OCI-LY1 (cell line): ENCODE data around the gene LUC7L2.
"Not testable (repeated sequence)": the region's sequence is repeated elsewhere in the genome, so short reads cannot be mapped to it uniquely, and the experiment has no call there.

Source experiments
- H2AFZ ChIP-seq: fragments of 200-600 bp; sonication (generic), shearing (Covaris generic); 2 replicates; pipeline ENCODE4 v1.6.0; 2014; ENCODE audit warnings: antibody characterized with exemption, mild to moderate bottlenecking, low read length
- H3F3A ChIP-seq: fragments of 200-600 bp; sonication (generic), shearing (Covaris generic); 2 replicates; pipeline ENCODE4 v1.6.0; 2014; ENCODE audit warnings: mild to moderate bottlenecking, antibody characterized with exemption, low read length, moderate library complexity; ENCODE audit not compliant: insufficient read depth
- H3K27ac ChIP-seq: fragments of 200-600 bp; sonication (generic); 2 replicates; pipeline ENCODE4 v1.5.1; 2014; ENCODE audit warnings: low read length, mixed run types, mild to moderate bottlenecking, low read depth; ENCODE audit not compliant: poor library complexity, severe bottlenecking
- H3K27me3 ChIP-seq: fragments of 200-600 bp; sonication (generic); 2 replicates; pipeline ENCODE4 v1.6.0; 2014; ENCODE audit warnings: antibody characterized with exemption, mild to moderate bottlenecking, low read length, moderate library complexity; ENCODE audit not compliant: insufficient read depth
- H3K36me3 ChIP-seq: fragments of 200-600 bp; sonication (generic); 2 replicates; pipeline ENCODE4 v1.6.1; 2014; ENCODE audit warnings: mild to moderate bottlenecking, antibody characterized with exemption, low read length, moderate library complexity, mixed read lengths; ENCODE audit not compliant: insufficient read depth
- H3K4me1 ChIP-seq: fragments of 200-600 bp; sonication (generic); 2 replicates; pipeline ENCODE4 v1.5.1; 2014; ENCODE audit warnings: mild to moderate bottlenecking, low read length, moderate library complexity; ENCODE audit not compliant: insufficient read depth, severe bottlenecking
- H3K4me2 ChIP-seq: fragments of 200-600 bp; sonication (generic), shearing (Covaris generic); 2 replicates; pipeline ENCODE4 v1.6.1; 2014; ENCODE audit warnings: low read length
- H3K4me3 ChIP-seq: fragments of 200-600 bp; sonication (generic); 2 replicates; pipeline ENCODE4 v1.5.1; 2014; ENCODE audit warnings: low read length, low read depth, mild to moderate bottlenecking, mixed read lengths; ENCODE audit not compliant: poor library complexity, severe bottlenecking
- H3K79me2 ChIP-seq: fragments of 200-600 bp; shearing (Covaris generic); 2 replicates; pipeline ENCODE4 v1.6.1; 2016; ENCODE audit warnings: mixed run types, low read length, mixed read lengths; ENCODE audit not compliant: insufficient read depth
- H3K9ac ChIP-seq: fragments of 200-600 bp; sonication (generic), shearing (Covaris generic); 2 replicates; pipeline ENCODE4 v1.6.1; 2014; ENCODE audit warnings: mild to moderate bottlenecking, low read length, mixed read lengths
- H3K9me2 ChIP-seq: fragments of 200-600 bp; sonication (generic), shearing (Covaris generic); 2 replicates; pipeline ENCODE4 v1.6.1; 2014; ENCODE audit warnings: low read depth, mild to moderate bottlenecking, low read length, mixed read lengths
- H3K9me3 ChIP-seq: fragments of 200-600 bp; shearing (Covaris generic); 2 replicates; pipeline ENCODE4 v1.6.1; 2014; ENCODE audit warnings: low read length, mixed read lengths
- H4K20me1 ChIP-seq: fragments of 200-600 bp; sonication (generic), shearing (Covaris generic); 2 replicates; pipeline ENCODE4 v1.6.0; 2016; ENCODE audit warnings: mild to moderate bottlenecking, low read length; ENCODE audit not compliant: insufficient read depth
- CTCF ChIP-seq: fragments of 200-600 bp; sonication (generic), shearing (Covaris generic); IDR thresholded peaks from 2 replicates; pipeline ENCODE4 v1.5.1; 2017; ENCODE audit warnings: mild to moderate bottlenecking, antibody characterized with exemption, low read length, moderate library complexity, mixed read lengths
- EZH2 ChIP-seq: fragments of 200-600 bp; sonication (generic), shearing (Covaris generic); IDR thresholded peaks from 2 replicates; pipeline ENCODE4 v1.8.0; 2017; ENCODE audit warnings: borderline replicate concordance, mixed run types, mild to moderate bottlenecking, antibody characterized with exemption, low read length, moderate library complexity, mixed read lengths

Gene LUC7L2

GRCh38 chr7:139332697-139333359 is 26.9 kb upstream of the LUC7L2 start:
- Histone ChIP-seq H2AFZ (no peak overlapping the region), H3K4me2 (no peak overlapping the region), H3K4me3 (no peak overlapping the region), H3K36me3 (no peaks in the 10 kb centered on the region), H3K27me3 (no peaks in the 10 kb centered on the region; the same call in 1 of the 2 replicates), H3K9ac (no peak overlapping the region), H3K79me2 (no peaks in the 10 kb centered on the region), H3K9me2 (no peaks in the 10 kb centered on the region), H3K9me3 (no peaks in the 10 kb centered on the region), H3F3A (no peaks in the 10 kb centered on the region), H4K20me1 (no peaks in the 10 kb centered on the region), H3K4me1 (no peaks in the 10 kb centered on the region), H3K27ac (no peak overlapping the region)
- no peak for TF ChIP-seq CTCF
- no peak for TF ChIP-seq EZH2

DNA sequence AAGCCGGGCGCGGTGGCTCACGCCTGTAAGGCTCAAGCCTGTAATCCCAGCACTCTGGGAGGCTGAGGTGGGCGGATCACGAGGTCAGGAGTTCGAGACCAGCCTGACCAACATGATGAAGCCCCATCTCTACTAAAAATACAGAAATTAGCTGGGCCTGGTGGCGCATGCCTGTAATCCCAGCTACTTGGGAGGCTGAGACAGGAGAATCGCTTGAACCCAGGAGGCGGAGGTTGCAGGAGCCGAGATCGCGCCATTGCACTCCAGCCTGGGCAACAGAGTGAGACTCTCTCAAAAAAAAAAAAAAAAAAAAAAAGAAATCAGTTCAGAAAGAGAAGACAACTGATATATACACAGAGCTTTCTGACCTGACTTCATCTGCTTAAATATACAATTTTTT is 26.3 kb upstream of the LUC7L2 start:
- not testable (repeated sequence) for H3F3A ChIP-seq, H3K4me3 ChIP-seq, H3K4me1 ChIP-seq, H3K27me3 ChIP-seq, H2AFZ ChIP-seq, H4K20me1 ChIP-seq, H3K27ac ChIP-seq, H3K79me2 ChIP-seq, H3K9ac ChIP-seq, H3K9me2 ChIP-seq, H3K9me3 ChIP-seq, H3K36me3 ChIP-seq, H3K4me2 ChIP-seq

DNA sequence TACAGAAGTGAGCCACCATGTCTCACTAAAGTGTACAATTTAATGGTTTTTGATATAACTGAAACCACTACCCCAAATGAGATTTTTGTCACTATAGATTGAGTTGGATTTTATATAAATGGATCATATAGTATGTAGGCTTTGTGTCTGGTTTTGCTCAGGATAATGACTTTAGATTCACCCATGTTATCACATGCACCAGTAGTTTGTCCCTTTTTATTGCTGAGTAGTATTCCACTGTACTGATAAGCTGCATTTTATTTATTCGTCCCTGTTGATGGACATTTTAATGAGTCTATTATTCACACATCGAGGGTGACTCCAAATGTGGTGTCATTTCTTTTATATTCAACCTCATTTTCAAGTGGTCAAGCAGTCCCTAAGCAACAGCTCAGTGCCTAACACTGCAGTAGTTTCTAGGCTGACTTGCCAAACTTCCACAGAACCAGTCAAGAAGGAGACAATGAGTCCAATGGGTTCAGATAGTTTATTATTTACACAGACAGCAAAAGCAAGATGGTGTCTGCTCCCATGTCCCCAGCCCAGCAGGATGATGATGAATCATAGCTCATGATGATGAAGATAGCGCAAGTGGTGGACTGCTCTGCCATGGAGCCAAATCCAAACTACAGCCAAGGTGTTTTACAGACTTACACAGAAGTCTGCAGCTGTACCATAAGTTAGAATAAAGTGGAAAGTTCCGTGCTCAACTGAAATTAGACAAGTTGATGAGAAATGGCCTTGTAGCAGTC is 25.1 kb upstream of the LUC7L2 start:
- Histone ChIP-seq H3K4me2 (no peak overlapping the region), H3K79me2 (no peaks in the 10 kb centered on the region), H3K27me3 (no peaks in the 10 kb centered on the region; the same call in 1 of the 2 replicates), H3K9me3 (peaks cover 5% of the 10 kb centered on the region), H3K9me2 (no peaks in the 10 kb centered on the region), H2AFZ (no peak overlapping the region), H3K4me3 (no peak overlapping the region), H4K20me1 (no peaks in the 10 kb centered on the region), H3K4me1 (no peaks in the 10 kb centered on the region), H3K36me3 (no peaks in the 10 kb centered on the region), H3K27ac (no peak overlapping the region), H3K9ac (no peak overlapping the region), H3F3A (0 out of 2 replicates have a peak, but pooled peaks cover 5% of the 10 kb centered on the region)
- TF ChIP-seq CTCF, result no peak
- TF ChIP-seq EZH2, result no peak
